GM10847 (cell line): ENCODE results near the gene AKIP1.

Experiments
- POLR2A ChIP-seq: IDR thresholded peaks from 2 replicates; pipeline ENCODE4 v1.6.1; 2011; ENCODE audit not compliant: insufficient read length; ENCODE audit errors: extremely low read depth

The AKIP1 gene

GRCh38 chr11:8908099-8908498 lies 2.9 kb upstream of the AKIP1 start:
- TF ChIP-seq POLR2A = no peak

GRCh38 chr11:8910649-8911026 lies 351 bp upstream of the AKIP1 start:
- no peak for TF ChIP-seq POLR2A

DNA sequence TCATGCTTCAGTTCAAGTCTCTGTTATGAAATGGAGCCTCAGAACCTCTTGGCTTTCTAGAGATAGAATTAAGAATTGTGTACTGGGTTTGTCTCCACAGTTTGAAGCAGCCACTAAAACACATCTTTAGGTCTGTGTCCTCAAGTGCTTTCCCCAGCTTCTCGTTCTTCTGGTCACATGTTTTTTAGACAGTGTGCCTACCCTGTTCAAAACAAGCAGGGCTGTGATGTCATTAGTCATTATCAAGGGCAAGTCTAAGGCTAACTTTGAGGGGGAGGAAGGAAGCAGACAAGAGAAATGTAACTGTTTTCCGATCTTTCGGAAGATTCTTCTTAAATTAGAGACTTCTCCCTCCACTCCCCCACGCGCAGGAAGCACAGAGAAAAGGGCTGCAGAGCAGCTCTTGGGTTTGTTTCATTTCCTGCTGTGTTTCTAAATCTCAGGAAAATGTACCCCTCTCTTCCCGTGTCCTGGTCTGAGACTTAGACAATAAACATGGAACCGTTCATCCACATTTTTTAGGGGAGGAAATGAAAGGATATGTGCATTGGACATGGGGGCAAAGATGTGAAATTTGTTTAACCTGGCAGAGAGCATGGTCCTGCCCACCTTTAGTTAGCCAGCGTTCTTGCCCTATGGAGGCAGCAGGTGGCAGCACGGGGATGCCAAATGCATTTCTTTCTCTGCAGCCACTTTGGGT lies 3.1 kb downstream of the AKIP1 start:
- no peak for TF ChIP-seq POLR2A

- TF ChIP-seq POLR2A = no peak
These were observed 3.7 kb downstream of the AKIP1 start for GRCh38 chr11:8914661-8915018.

DNA sequence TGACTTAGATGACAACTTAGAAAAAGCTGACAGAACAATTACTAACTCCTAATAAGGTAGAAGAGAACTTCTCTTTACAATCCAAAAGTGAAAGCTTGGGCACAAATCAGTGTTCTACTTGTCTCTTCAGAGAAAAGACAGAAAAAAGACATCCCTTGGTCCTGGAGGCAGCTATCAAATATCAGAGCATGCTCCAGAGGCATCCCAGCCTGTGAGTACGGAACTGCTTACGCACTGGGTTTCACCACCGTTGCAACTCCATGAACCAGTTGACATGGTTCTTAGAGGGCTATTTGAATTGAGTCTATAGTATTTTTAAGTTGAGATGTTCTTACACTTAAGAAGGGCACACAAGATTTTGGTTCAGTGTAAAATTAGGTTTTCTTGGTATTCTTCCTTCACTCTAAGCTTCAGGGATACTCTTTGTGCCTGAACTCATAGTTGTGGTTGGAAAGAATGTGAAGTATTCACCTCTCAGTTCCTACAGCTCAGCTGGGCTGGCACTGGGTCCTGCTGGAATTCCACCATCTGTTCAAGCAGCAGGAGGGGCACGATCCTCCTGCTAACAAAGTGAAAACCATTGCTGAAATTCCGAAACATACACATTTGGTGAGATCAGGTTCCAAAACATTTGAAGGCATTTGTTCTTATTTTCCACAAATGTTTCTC lies 6.3 kb downstream of the AKIP1 start:
- TF ChIP-seq POLR2A = no peak

DNA sequence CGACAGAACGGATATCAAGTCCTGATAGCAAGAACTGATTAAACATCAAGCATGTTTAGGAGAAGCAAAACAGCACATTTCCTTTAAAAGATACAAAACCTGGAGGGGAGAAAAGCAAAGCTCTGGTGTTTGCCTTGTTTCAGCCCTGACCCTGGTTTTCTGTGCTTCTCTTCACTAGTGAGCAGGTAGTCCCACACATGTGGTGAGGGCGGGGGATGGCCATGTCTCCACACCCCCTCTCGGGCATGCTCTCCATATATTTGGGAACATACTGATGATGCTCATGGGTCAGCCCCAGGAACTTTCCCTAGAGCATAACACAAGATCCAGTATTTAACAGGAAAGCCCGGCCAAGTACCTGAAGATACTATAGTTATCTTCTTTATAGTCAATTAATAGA lies 11.7 kb downstream of the AKIP1 start:
- TF ChIP-seq POLR2A = no peak

- TF ChIP-seq POLR2A = no peak
These were observed 14.7 kb downstream of the AKIP1 start for GRCh38 chr11:8925711-8926110.

GRCh38 chr11:8926236-8926635 lies 15.2 kb downstream of the AKIP1 start:
- no peak for TF ChIP-seq POLR2A

GRCh38 chr11:8927233-8927632 lies 16.2 kb downstream of the AKIP1 start:
- TF ChIP-seq POLR2A = no peak

GRCh38 chr11:8928205-8928604 lies 17.2 kb downstream of the AKIP1 start:
- no peak for TF ChIP-seq POLR2A

DNA sequence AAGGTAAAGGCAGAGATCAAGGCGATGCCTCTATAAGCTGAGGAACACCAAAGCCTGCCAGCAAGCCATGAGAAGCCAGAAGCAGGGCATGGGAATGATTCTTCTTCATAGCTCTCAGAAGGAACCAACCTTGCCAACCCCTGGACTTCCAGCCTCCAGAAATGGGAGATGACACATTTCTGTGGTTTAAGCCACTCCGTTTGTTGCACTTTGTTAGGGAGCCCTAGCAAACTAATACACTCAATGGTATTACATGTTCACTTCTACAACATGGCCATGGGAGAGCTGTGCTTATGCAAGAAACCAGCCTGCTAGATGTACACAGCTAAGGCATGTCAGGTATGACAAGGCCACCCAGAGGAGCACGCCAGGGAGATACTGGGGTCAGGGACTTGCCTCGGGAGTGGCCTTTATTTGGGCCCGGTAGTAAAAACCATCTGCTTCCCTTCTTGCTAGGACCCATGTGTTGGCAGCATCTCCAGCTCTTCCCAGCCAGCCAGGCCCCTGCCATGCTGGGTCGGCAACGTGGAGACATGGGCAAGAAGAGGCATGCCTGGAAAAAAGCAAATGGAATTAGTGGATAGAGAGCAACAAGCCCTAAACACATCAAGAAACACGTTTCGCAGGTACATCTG lies 18.1 kb downstream of the AKIP1 start:
- TF ChIP-seq POLR2A = no peak

DNA sequence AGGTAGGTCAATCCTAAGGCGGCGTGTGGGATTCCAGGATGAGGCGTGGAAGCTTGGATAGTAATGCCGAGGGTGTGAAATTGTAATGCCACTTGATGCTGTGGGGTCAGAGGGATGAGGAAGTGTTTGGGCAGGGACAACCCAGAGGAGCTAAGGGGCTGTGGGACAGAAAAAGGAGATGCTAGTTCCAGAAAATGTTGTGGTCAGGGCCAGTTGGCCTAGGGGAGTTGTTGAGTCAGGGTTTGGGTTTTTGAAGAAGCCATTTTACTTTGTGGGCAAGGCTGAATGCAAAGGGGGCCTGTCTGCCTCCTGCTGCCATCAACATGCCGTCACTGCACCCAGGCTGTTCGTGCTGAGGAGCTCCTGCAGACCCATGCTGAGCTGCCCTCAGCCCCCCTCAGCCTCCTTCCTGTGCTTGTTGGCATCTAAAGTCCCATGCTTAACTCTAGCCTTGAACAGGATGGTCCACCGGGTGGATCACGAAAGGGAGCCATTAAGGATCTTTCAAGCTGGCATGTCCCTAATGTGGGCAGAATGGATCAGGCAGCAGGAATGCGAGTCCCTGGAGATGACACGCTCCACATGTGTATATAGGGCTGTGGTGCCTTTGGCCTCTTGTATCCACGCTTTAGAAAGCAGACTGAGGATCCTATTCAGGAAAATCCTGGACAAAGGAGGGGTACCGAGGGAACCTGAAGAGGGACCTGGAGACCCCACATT lies 19.6 kb downstream of the AKIP1 start:
- no peak for TF ChIP-seq POLR2A

GRCh38 chr11:8932564-8933180 lies 21.7 kb downstream of the AKIP1 start, which contains the start of gene C11orf16:
C11orf16 (minus strand) TSS chr11:8932947; CDS start chr11:8932308, 639 bp downstream.
- no peak for TF ChIP-seq POLR2A

DNA sequence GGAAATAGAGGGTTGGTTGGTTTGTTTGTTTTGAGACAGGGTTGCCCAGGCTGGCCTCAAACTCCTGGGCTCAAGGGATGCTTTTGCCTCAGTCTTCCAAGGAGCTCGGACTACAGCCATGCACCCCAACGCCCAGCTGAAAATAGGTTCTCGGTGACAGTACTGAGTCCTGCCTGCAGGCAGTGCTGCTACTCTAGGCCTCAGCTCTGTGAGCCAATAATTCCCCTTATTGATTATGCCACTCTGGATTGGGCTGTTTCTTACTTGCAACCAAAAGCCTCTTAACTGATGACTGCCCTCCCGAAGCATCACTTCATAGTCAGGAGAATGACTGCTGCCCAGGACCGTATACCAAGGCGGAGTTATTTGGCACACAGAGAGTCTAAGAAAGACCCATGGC lies 22.9 kb downstream of the AKIP1 start:
- TF ChIP-seq POLR2A = no peak

DNA sequence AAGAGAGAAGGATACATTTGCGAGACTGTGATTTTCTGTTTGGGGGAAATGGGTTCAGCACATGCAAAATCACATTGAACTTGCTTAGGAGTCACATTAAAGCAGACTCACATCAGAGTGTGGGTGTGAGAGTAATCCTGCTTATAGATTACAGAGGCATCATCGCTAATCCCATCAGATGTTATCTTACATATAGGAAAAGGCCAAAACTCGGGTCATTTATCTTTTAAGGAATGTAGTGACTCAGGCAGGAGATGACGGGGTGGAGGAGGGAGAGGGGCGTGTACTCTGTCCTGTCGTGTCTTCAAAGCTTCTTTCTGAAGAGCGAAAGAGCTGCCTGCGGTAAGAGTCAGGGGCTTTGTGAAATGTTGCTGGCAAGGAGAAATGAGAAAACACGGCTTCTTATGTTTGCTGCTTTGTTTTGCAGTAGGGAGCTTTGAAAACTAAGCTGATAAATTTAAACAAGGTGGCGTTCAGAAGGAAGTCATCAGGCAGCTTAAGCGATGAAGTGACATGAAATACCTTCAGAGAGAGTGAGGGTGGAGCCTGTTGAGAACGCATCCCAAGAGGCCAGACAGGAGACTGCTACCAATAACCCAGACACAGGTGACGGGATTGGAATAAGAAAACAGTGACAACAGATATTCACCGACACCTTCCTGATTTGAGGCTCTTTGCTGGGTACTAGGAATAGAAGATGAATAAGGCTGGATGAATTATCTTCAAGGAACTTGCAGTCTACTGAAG lies 23.9 kb downstream of the AKIP1 start:
- no peak for TF ChIP-seq POLR2A
